Lower leg skin (tissue), 4 donors: ENCODE data around the gene SUMF1. TPM values are rescaled to one million over a fixed set of nuclear protein-coding genes. Genes with fewer than 3 reads are reported as not detected.

Experiments
- DNase-seq, 2 donors: peaks; one replicate each; pipeline ENCODE4 v3.0.0-alpha.2; 2019; ENCODE audit warnings: low spot score in 2 of 2
- H3K4me3 ChIP-seq: fragments of 200-600 bp; sonication (generic); 2 replicates; pipeline ENCODE4 v1.5.1; 2017; ENCODE audit warnings: mild to moderate bottlenecking, low read depth; ENCODE audit not compliant: poor library complexity, severe bottlenecking
- POLR2A ChIP-seq, 2 donors: fragments of 450-650 bp; IDR thresholded peaks; one replicate each; pipeline ENCODE4 v1.6.1; 2016 to 2017; ENCODE audit warnings: antibody characterized with exemption in 2 of 2, mild to moderate bottlenecking in 1 of 2, moderate library complexity in 1 of 2
- WGBS, 2 donors: methylation state at CpG; one replicate each; pipeline ENCODE4 v1.1.5; 2018; 5-methylcytosine and 5-hydroxymethylcytosine counted together
- intact Hi-C: fragments of 100-400 bp; cut with DNase I; formaldehyde crosslinking; loops from one replicate; pipeline ENCODE4 v1.15.0; 2023; ENCODE audit warnings: low total_unique reads
- total RNA-seq, 4 donors: library from RNA; depleted of rRNA; stranded (reverse); fragments of >200 nt; gene quantifications; one replicate each; pipeline ENCODE4 v1.1.0, GENCODE V29; 2016
- TF ChIP-seq, protein P1 (sequence below), 3 donors: fragments of 450-650 bp; IDR thresholded peaks; one replicate each; pipeline ENCODE4 v1.5.1; 2016; ENCODE audit warnings: antibody characterized with exemption in 3 of 3, mild to moderate bottlenecking in 3 of 3, moderate library complexity in 2 of 3

The SUMF1 gene
- total RNA-seq, 4 donors from 2014 or later: 35.2 to 63.8 (median 59.6) TPM

DNA sequence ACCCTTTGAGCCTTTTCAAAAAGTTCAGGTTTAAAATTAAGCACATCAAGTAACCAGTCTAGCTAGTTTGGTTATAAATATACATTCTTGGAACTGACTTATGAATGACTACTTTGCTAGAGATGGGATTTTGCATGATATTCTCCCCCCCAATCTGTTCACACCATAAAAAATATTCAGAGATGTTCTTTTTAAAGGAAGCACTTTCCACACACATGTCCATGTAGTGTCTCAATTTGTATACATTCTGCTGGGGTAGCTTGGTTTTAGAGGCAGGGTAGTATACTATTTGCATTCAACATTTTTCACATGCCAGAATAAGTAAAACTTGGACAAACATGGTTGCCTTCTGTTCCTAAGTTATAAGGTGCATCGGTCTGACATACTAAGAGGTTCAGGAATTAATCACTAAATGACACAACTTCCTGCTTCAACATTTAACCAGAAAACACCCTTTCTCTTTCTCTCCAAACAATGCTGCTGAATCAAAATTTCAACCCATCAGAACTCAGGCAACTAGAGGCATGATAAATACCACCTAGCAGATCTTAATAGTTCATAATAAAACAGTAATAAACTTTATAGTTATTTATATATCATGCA is 57.0 kb downstream of the SUMF1 start:
- TF ChIP-seq POLR2A (IDR thresholded peaks at IDR 0.05): no peak
- TF ChIP-seq, protein P1, sequence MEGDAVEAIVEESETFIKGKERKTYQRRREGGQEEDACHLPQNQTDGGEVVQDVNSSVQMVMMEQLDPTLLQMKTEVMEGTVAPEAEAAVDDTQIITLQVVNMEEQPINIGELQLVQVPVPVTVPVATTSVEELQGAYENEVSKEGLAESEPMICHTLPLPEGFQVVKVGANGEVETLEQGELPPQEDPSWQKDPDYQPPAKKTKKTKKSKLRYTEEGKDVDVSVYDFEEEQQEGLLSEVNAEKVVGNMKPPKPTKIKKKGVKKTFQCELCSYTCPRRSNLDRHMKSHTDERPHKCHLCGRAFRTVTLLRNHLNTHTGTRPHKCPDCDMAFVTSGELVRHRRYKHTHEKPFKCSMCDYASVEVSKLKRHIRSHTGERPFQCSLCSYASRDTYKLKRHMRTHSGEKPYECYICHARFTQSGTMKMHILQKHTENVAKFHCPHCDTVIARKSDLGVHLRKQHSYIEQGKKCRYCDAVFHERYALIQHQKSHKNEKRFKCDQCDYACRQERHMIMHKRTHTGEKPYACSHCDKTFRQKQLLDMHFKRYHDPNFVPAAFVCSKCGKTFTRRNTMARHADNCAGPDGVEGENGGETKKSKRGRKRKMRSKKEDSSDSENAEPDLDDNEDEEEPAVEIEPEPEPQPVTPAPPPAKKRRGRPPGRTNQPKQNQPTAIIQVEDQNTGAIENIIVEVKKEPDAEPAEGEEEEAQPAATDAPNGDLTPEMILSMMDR (IDR thresholded peaks at IDR 0.05): no peak
- 28 to 62% methylated on average over 1 of the region's 1 CpG for WGBS, 2 donors

DNA sequence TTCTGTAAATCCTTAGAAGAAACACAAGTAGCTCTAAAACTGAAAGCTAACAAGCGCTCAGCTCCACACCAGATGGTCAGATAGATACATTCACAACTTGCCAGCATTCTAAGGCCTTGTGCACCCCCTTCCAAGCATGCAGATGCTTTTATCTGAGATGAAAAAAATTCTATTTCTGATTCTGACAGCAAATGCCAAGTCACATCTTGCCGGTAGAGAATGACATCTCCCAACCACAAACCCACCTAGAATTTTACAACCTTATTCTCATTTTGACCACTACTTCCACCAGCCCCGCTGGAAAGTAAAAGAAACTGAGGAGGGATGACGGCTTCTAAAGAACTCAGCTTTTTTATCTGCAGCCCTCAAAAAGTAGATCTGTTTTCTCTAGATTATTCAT is 57.7 kb downstream of the SUMF1 start:
- TF ChIP-seq, protein P1 (IDR thresholded peaks at IDR 0.05): no peak
- no peak for TF ChIP-seq POLR2A (IDR thresholded peaks at IDR 0.05)
- intact Hi-C loops: no loop called here
- DNase-seq: no peak
- 85 to 86% methylated on average over 4 of the region's 4 CpGs for WGBS, 2 donors
- H3K4me3 ChIP-seq: no peak overlapping the region

More for the DNA sequence above, 57.0 kb downstream of the SUMF1 start:
- intact Hi-C loops: no loop called here
- H3K4me3 ChIP-seq: no peak overlapping the region
- no peak for DNase-seq

GRCh38 chr3:4408958-4409357 is 58.1 kb downstream of the SUMF1 start:
- intact Hi-C loops: no loop called here
- no peak for TF ChIP-seq POLR2A (IDR thresholded peaks at IDR 0.05)
- TF ChIP-seq, protein P1 (IDR thresholded peaks at IDR 0.05): no peak
- no peak for DNase-seq

DNA sequence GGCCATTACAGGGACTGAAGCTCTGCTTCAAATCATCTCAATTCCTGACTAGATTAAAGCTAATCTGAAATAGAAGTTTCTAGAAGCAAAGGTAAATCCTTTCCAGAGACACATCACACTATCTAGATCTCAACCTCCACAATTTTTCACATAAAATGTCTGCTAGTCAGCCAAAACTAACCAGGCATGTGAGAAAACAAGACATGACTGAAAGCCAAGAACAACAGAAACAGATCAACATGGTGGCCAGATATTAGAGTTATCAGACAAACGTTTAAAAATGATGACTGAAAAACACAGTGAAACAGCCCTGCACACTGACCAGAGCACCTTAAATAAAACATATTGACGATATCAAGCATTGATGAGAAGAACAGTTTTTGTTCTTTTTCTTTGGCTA is 59.1 kb downstream of the SUMF1 start:
- DNase-seq: no peak
- intact Hi-C loops: no loop called here
- TF ChIP-seq, protein P1 (IDR thresholded peaks at IDR 0.05): no peak
- no peak for TF ChIP-seq POLR2A (IDR thresholded peaks at IDR 0.05)
- WGBS, 2 donors: 82 to 94% methylated on average over 2 of the region's 2 CpGs
- no peak overlapping the region for H3K4me3 ChIP-seq

More at GRCh38 chr3:4408958-4409357, 58.1 kb downstream of the SUMF1 start:
- no peak overlapping the region for H3K4me3 ChIP-seq

GRCh38 chr3:4406746-4407568 is 60.1 kb downstream of the SUMF1 start:
- DNase-seq: no peak
- intact Hi-C loops: no loop called here
- no peak for TF ChIP-seq POLR2A (IDR thresholded peaks at IDR 0.05)
- TF ChIP-seq, protein P1 (IDR thresholded peaks at IDR 0.05): no peak
- no peak overlapping the region for H3K4me3 ChIP-seq
- WGBS, 2 donors: 82 to 86% methylated on average over 4 of the region's 4 CpGs
